Endothelial cell of umbilical vein (primary cell): ENCODE results near the gene KLF13. TPM values are rescaled to one million over a fixed set of nuclear protein-coding genes. Genes with fewer than 3 reads are reported as not detected.

ENCODE experiments used
- BruUV-seq: library from RNA; stranded (reverse); fragments of 400-500 nt; replicated peaks from 2 replicates; lab custom pipeline; 2021; lab: Mats Ljungman, UMichigan
- CTCF ChIA-PET: fragments of 300-600, 350-600 bp; sonication (Branson Sonifier 250); formaldehyde crosslinking; loops from one replicate; lab custom pipeline; 2021; ENCODE audit warnings: antibody characterized with exemption, inconsistent platforms; lab: Charles Lee
- POLR2A ChIA-PET: fragments of 300-600, 350-600 bp; sonication (Branson Sonifier 250); formaldehyde crosslinking; loops from one replicate; lab custom pipeline; 2021; ENCODE audit warnings: antibody characterized with exemption, inconsistent platforms; lab: Charles Lee
- DNase-seq: peaks from one replicate; pipeline ENCODE4 v3.0.0-alpha.2; 2011; ENCODE audit warnings: low read depth, low spot score
- FAIRE-seq: peaks from 2 replicates; lab custom pipeline; 2011; peaks lifted over from hg19 to GRCh38; lab: Jason Lieb, UNC
- H2AFZ ChIP-seq: 2 replicates; pipeline ENCODE4 v1.6.0; 2012; ENCODE audit warnings: low read depth, low read length, control low read depth, inconsistent platforms
- H3K27ac ChIP-seq: 2 replicates; pipeline ENCODE4 v1.5.1; 2011; ENCODE audit warnings: low read depth, mild to moderate bottlenecking, control low read depth, low read length, moderate library complexity; ENCODE audit not compliant: insufficient read depth
- H3K27me3 ChIP-seq, 2 experiments: 2 replicates each; pipeline versions ENCODE4 v1.6.0 to v1.6.1; 2011; ENCODE audit warnings: low read length in 2 of 2, mixed read lengths in 1 of 2; ENCODE audit not compliant: control insufficient read depth in 2 of 2, insufficient read depth in 2 of 2
- H3K36me3 ChIP-seq, 2 experiments: 2 replicates in 1 of 2; 3 replicates in 1 of 2; pipeline ENCODE4 v1.5.1; 2011; ENCODE audit warnings: low read length in 2 of 2, mild to moderate bottlenecking in 1 of 2, moderate library complexity in 1 of 2; ENCODE audit not compliant: control insufficient read depth in 2 of 2, insufficient read depth in 2 of 2; ENCODE audit errors: extremely low read depth in 1 of 2
- H3K4me1 ChIP-seq: 3 replicates; pipeline ENCODE4 v1.5.1; 2011; ENCODE audit warnings: mild to moderate bottlenecking, low read length; ENCODE audit not compliant: control insufficient read depth, insufficient read depth; ENCODE audit errors: extremely low read depth
- H3K4me2 ChIP-seq: 2 replicates; pipeline ENCODE4 v1.6.1; 2011; ENCODE audit warnings: low read length, control low read depth, mixed read lengths; ENCODE audit not compliant: insufficient read depth
- H3K4me3 ChIP-seq, 3 experiments: fragments of 200-600 bp in 1 of 3; sonication (generic), shearing (Covaris generic) in 1 of 3; replicated peaks in 1 of 3; 2 replicates each; pipeline ENCODE4 v1.5.1; 2011 to 2016; ENCODE audit warnings: control low read depth in 3 of 3, low read length in 3 of 3, mild to moderate bottlenecking in 2 of 3, inconsistent platforms in 1 of 3, low read depth in 1 of 3, moderate library complexity in 1 of 3; ENCODE audit not compliant: insufficient read depth in 1 of 3
- H3K79me2 ChIP-seq: 2 replicates; pipeline ENCODE4 v1.6.0; 2012; ENCODE audit warnings: low read length, inconsistent platforms; ENCODE audit not compliant: control insufficient read depth, insufficient read depth
- H3K9ac ChIP-seq: replicated peaks from 2 replicates; pipeline ENCODE3; 2011; ENCODE audit warnings: low read length, control low read depth; ENCODE audit not compliant: insufficient read depth; ENCODE audit errors: extremely low read depth
- H3K9me1 ChIP-seq: replicated peaks from 3 replicates; pipeline ENCODE4 v1.6.0; 2011; ENCODE audit warnings: mild to moderate bottlenecking, low read length; ENCODE audit not compliant: control insufficient read depth, insufficient read depth; ENCODE audit errors: extremely low read depth
- H3K9me3 ChIP-seq: replicated peaks from 2 replicates; pipeline ENCODE4 v1.5.1; 2012; ENCODE audit warnings: low read length, inconsistent platforms; ENCODE audit not compliant: control insufficient read depth, insufficient read depth
- H4K20me1 ChIP-seq: replicated peaks from 2 replicates; pipeline ENCODE3; 2011; ENCODE audit warnings: mild to moderate bottlenecking, low read length; ENCODE audit not compliant: control insufficient read depth, insufficient read depth; ENCODE audit errors: extremely low read depth
- CTCF ChIP-seq, 2 donors: IDR thresholded peaks; 1 replicate in 1 of 2; 2 replicates in 1 of 2; pipeline ENCODE4 v1.5.1; 2011; ENCODE audit warnings: low read length in 2 of 2, mild to moderate bottlenecking in 2 of 2, moderate library complexity in 2 of 2, control low read depth in 1 of 2, inconsistent platforms in 1 of 2, low read depth in 1 of 2; ENCODE audit not compliant: insufficient read depth in 1 of 2; ENCODE audit errors: extremely low read depth in 1 of 2
- EZH2 ChIP-seq: IDR thresholded peaks from 2 replicates; pipeline ENCODE4 v1.6.1; 2012; ENCODE audit warnings: borderline replicate concordance, low read depth, mild to moderate bottlenecking, moderate library complexity, low read length, inconsistent platforms; ENCODE audit not compliant: severe bottlenecking
- FOS ChIP-seq: IDR thresholded peaks from 2 replicates; pipeline ENCODE4 v1.6.1; 2011; ENCODE audit warnings: mild to moderate bottlenecking, low read length, moderate library complexity, borderline replicate concordance; ENCODE audit not compliant: insufficient read depth
- GATA2 ChIP-seq: IDR thresholded peaks from 2 replicates; pipeline ENCODE4 v1.7.0; 2011; ENCODE audit warnings: low read depth, mild to moderate bottlenecking, moderate library complexity, mixed read lengths, low read length; ENCODE audit not compliant: insufficient read length, insufficient read depth
- JUN ChIP-seq: IDR thresholded peaks from 2 replicates; pipeline ENCODE4 v1.6.1; 2011; ENCODE audit warnings: borderline replicate concordance, low read depth; ENCODE audit not compliant: insufficient read length, insufficient read depth
- MAX ChIP-seq: IDR thresholded peaks from 2 replicates; pipeline ENCODE4 v1.6.1; 2011; ENCODE audit not compliant: insufficient read depth, insufficient read length
- MYC ChIP-seq: IDR thresholded peaks from one replicate; pipeline ENCODE4 v1.6.1; 2011; ENCODE audit warnings: mild to moderate bottlenecking, low read depth, low read length
- POLR2A ChIP-seq: IDR thresholded peaks from 2 replicates; pipeline ENCODE4 v1.6.1; 2012; ENCODE audit warnings: low read depth, mild to moderate bottlenecking, control low read depth, low read length
- POLR2AphosphoS5 ChIP-seq: IDR thresholded peaks from 2 replicates; pipeline ENCODE4 v1.6.1; 2012; ENCODE audit warnings: low read depth, mild to moderate bottlenecking, control low read depth, low read length, moderate library complexity; ENCODE audit not compliant: insufficient read depth
- dilution Hi-C: fragments of 300-500 bp; cut with MboI; formaldehyde crosslinking; loops from one replicate; pipeline ENCODE4 v1.15.0; 2019; ENCODE audit warnings: low sequenced_read_pairs; ENCODE audit not compliant: extremely low pct_ligation_motif_present
- intact Hi-C: fragments of 100-400 bp; cut with micrococcal nuclease; formaldehyde crosslinking; loops from one replicate; pipeline ENCODE4 v1.10.0; 2022
- polyA plus RNA-seq, 4 experiments: library from polyadenylated mRNA; depleted of rRNA in 3 of 4; stranded (reverse) in 3 of 4; unstranded in 1 of 4; fragments of >200 nt; gene quantifications; 2 replicates each; pipeline versions ENCODE4 v1.2.1 to v1.2.3, GENCODE V29; 2011 to 2012; ENCODE audit warnings: missing spikeins in 1 of 4
- total RNA-seq: library from RNA; stranded (reverse); gene quantifications from 2 replicates; pipeline ENCODE4 v1.2.3, GENCODE V29; 2021

Gene KLF13
- total and polyA plus RNA-seq, 2 donors (not counting 3 experiments of a cell fraction or from before 2014, with no cell fraction given): 10.1 to 31.9 TPM

GRCh38 chr15:31409171-31409570 lies 82.5 kb downstream of the KLF13 start:
- Histone ChIP-seq H3K4me2 (no peak overlapping the region), H3K4me1 (peaks cover 11% of the 10 kb centered on the region), H3K27me3 (no peaks in the 10 kb centered on the region), H3K79me2 (no peaks in the 10 kb centered on the region), H3K9ac (no peak overlapping the region), H4K20me1 (no peaks in the 10 kb centered on the region), H3K4me3 (no peak overlapping the region), H2AFZ (no peak overlapping the region), H3K9me1 (no peaks in the 10 kb centered on the region), H3K36me3 (no peaks in the 10 kb centered on the region), H3K27ac (no peak overlapping the region), H3K9me3 (no peaks in the 10 kb centered on the region)
- FAIRE-seq (no peak), DNase-seq (no peak)
- intact Hi-C loops: no loop called here
- dilution Hi-C loops: no loop called here
- TF ChIP-seq CTCF (IDR thresholded peaks at IDR 0.05; ENCODE audit: extremely low read depth in 1 of 2, insufficient read depth in 1 of 2, low read depth in 1 of 2, low read length in 2 of 2) (no peak), POLR2AphosphoS5 (no peak), JUN (no peak), MYC (no peak), MAX (no peak), POLR2A (no peak), EZH2 (no peak), FOS (no peak), GATA2 (no peak)
- CTCF ChIA-PET: no interaction called here
- BruUV-seq: no TSS peak
- POLR2A ChIA-PET: no interaction called here
